Measurements from ENCODE around the gene PLXNA1.

- no peak for TF ChIP-seq JUN (IDR thresholded peaks at IDR 0.05; ENCODE audit: low read depth, low read length)
- TF ChIP-seq CTCF (IDR thresholded peaks at IDR 0.05; ENCODE audit: control extremely low read depth in 1 of 3, insufficient read depth in 1 of 3, low read depth in 1 of 3, low read length in 3 of 3): no peak
- no peak for TF ChIP-seq POLR2A (IDR thresholded peaks at IDR 0.05; ENCODE audit: control extremely low read depth in 1 of 2, low read depth in 2 of 2, low read length in 2 of 2)
- no peak for TF ChIP-seq TCF12 (IDR thresholded peaks at IDR 0.05; ENCODE audit: low read depth, low read length)
- TF ChIP-seq FOSL1 (IDR thresholded peaks at IDR 0.05; ENCODE audit: insufficient read depth, low read depth, low read length): no peak
- TF ChIP-seq ATF3 (IDR thresholded peaks at IDR 0.05; ENCODE audit: insufficient read depth, low read depth, low read length): no peak
- TF ChIP-seq TEAD4 (IDR thresholded peaks at IDR 0.05; ENCODE audit: low read depth, low read length): no peak
Observed at GRCh38 chr3:126964950-126965349, 18.0 kb upstream of the PLXNA1 start.

Data from H1 (cell line).